ENCODE measurements around the gene NUBPL. TPM values are rescaled to one million over a fixed set of nuclear protein-coding genes. Genes with fewer than 3 reads are reported as not detected.
"Not testable (repeated sequence)": the region's sequence is repeated elsewhere in the genome, so short reads cannot be mapped to it uniquely, and the experiment has no call there.

Gene NUBPL
- total RNA-seq, 4 donors from 2014 or later: 1.9 to 45.2 (median 11.6) TPM

DNA sequence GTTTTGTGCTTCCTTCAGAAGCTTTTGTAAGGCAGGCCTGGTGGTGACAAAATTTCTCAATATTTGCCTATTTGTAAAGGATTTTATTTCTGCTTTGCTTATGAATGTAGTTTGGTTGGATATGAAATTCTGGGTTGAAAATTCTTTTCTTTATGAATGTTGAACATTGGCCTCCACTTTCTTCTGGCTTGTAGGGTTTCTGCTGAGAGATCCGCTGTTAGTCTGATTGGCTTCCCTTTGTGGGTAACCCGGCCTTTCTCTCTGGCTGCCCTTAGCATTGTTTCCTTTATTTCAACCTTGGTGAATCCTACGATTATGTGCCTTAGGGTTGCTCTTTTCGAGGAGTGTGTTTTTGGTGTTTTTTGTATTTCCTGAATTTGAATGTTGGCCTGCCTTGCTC is 58.2 kb downstream of the NUBPL start:
- Histone ChIP-seq H3K36me3 (no peaks in the 10 kb centered on the region), H3K9me3 (no peaks in the 10 kb centered on the region), H3K27me3 (no peaks in the 10 kb centered on the region), H3K4me3 (no peak overlapping the region), H3K27ac (no peak overlapping the region), H3K4me1 (no peaks in the 10 kb centered on the region)
- intact Hi-C loops (cut with DNase I; ENCODE audit: low total_unique reads): no loop called here
- 88 to 95% methylated on average over 4 of the region's 4 CpGs for WGBS, 2 donors (ENCODE audit: low coverage in 1 of 2)
- no peak for DNase-seq
- no peak for TF ChIP-seq POLR2A (IDR thresholded peaks at IDR 0.05)
- no peak for TF ChIP-seq POLR2AphosphoS5 (IDR thresholded peaks at IDR 0.05)
- TF ChIP-seq EP300 (IDR thresholded peaks at IDR 0.05; ENCODE audit: low read depth): no peak
- TF ChIP-seq, protein P1, sequence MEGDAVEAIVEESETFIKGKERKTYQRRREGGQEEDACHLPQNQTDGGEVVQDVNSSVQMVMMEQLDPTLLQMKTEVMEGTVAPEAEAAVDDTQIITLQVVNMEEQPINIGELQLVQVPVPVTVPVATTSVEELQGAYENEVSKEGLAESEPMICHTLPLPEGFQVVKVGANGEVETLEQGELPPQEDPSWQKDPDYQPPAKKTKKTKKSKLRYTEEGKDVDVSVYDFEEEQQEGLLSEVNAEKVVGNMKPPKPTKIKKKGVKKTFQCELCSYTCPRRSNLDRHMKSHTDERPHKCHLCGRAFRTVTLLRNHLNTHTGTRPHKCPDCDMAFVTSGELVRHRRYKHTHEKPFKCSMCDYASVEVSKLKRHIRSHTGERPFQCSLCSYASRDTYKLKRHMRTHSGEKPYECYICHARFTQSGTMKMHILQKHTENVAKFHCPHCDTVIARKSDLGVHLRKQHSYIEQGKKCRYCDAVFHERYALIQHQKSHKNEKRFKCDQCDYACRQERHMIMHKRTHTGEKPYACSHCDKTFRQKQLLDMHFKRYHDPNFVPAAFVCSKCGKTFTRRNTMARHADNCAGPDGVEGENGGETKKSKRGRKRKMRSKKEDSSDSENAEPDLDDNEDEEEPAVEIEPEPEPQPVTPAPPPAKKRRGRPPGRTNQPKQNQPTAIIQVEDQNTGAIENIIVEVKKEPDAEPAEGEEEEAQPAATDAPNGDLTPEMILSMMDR (IDR thresholded peaks at IDR 0.05): no peak
- in situ Hi-C loops (cut with MboI; ENCODE audit: low pct_ligation_motif_present in 1 of 4, low pct_unique_long_range_greater_than_20kb in 1 of 4, low sequenced_read_pairs in 3 of 4): loop anchor here in 1 of 4 donors (25.0 kb wide), 1 partner anchor 268 kb away; no protein-coding TSS in a partner anchor

GRCh38 chr14:31620898-31621297 is 59.7 kb downstream of the NUBPL start:
- H3K36me3 ChIP-seq; DNase-seq; H3K27ac ChIP-seq; intact Hi-C loops (cut with DNase I; ENCODE audit: low total_unique reads); H3K27me3 ChIP-seq; H3K4me3 ChIP-seq; H3K9me3 ChIP-seq; H3K4me1 ChIP-seq: not testable (repeated sequence)
- in situ Hi-C loops (cut with MboI; ENCODE audit: low pct_ligation_motif_present in 1 of 4, low pct_unique_long_range_greater_than_20kb in 1 of 4, low sequenced_read_pairs in 3 of 4): loop anchor here in 1 of 4 donors (25.0 kb wide), 1 partner anchor 266 kb away; no protein-coding TSS in a partner anchor
- WGBS, 2 donors (ENCODE audit: low coverage in 1 of 2): 96 to 100% methylated on average over 2 to 10 of the region's 10 CpGs

- no peaks in the 10 kb centered on the region for H3K9me3 ChIP-seq
- DNase-seq: no peak
- no peaks in the 10 kb centered on the region for H3K27me3 ChIP-seq
- H3K4me1 ChIP-seq: no peaks in the 10 kb centered on the region
- no peak overlapping the region for H3K4me3 ChIP-seq
- intact Hi-C loops (cut with DNase I; ENCODE audit: low total_unique reads): no loop called here
- in situ Hi-C loops (cut with MboI; ENCODE audit: low pct_ligation_motif_present in 1 of 4, low pct_unique_long_range_greater_than_20kb in 1 of 4, low sequenced_read_pairs in 3 of 4): loop anchor here in 1 of 4 donors (25.0 kb wide), 1 partner anchor 265 kb away; no protein-coding TSS in a partner anchor
- TF ChIP-seq EP300 (IDR thresholded peaks at IDR 0.05; ENCODE audit: low read depth) (no peak), POLR2A (IDR thresholded peaks at IDR 0.05) (no peak), POLR2AphosphoS5 (IDR thresholded peaks at IDR 0.05) (no peak)
- TF ChIP-seq, protein P1 (IDR thresholded peaks at IDR 0.05): no peak
- H3K36me3 ChIP-seq: no peaks in the 10 kb centered on the region
- H3K27ac ChIP-seq: no peak overlapping the region
- WGBS, 2 donors (ENCODE audit: low coverage in 1 of 2): 86 to 96% methylated on average over 2 to 5 of the region's 5 CpGs
These were observed 60.9 kb downstream of the NUBPL start for GRCh38 chr14:31622060-31622459.

DNA sequence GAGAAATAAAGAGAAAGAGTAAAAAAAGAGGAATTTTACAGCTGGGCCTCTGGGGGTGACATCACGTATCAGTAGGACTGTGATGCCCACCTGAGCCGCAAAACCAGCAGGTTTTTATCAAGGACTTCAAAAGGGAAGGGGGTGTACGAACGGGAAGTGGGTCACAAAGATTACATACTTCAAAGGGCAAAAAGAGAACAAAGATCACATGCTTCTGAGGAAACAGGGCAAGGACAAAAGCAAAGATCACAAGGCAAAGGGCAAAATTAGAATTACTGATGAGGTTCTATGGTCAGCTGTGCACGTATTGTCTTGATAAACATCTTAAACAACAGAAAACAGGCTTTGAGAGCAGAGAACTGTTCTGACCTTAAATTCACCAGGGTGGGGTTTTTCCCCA is 91.7 kb downstream of the NUBPL start:
- in situ Hi-C loops (cut with MboI; ENCODE audit: low pct_ligation_motif_present in 1 of 4, low pct_unique_long_range_greater_than_20kb in 1 of 4, low sequenced_read_pairs in 3 of 4); DNase-seq; H3K27me3 ChIP-seq; H3K4me3 ChIP-seq; H3K36me3 ChIP-seq; intact Hi-C loops (cut with DNase I; ENCODE audit: low total_unique reads); H3K4me1 ChIP-seq; H3K27ac ChIP-seq: not testable (repeated sequence)
- H3K9me3 ChIP-seq: peaks cover 14 to 16% of the 10 kb centered on the region in 2 donors
- 95 to 98% methylated on average over 5 of the region's 5 CpGs for WGBS, 2 donors (ENCODE audit: low coverage in 1 of 2)

- H3K36me3 ChIP-seq: no peaks in the 10 kb centered on the region
- peaks cover 4% of the 10 kb centered on the region in 2 donors for H3K9me3 ChIP-seq
- TF ChIP-seq POLR2A (IDR thresholded peaks at IDR 0.05) (no peak), EP300 (IDR thresholded peaks at IDR 0.05; ENCODE audit: low read depth) (no peak), POLR2AphosphoS5 (IDR thresholded peaks at IDR 0.05) (no peak)
- TF ChIP-seq, protein P1 (IDR thresholded peaks at IDR 0.05): no peak
- in situ Hi-C loops (cut with MboI; ENCODE audit: low pct_ligation_motif_present in 1 of 4, low pct_unique_long_range_greater_than_20kb in 1 of 4, low sequenced_read_pairs in 3 of 4): no loop called here
- H3K27ac ChIP-seq: no peak overlapping the region
- DNase-seq: no peak
- H3K27me3 ChIP-seq: no peaks in the 10 kb centered on the region
- intact Hi-C loops (cut with DNase I; ENCODE audit: low total_unique reads): no loop called here
- H3K4me1 ChIP-seq: peaks cover 0 to 13% (median 0%) of the 10 kb centered on the region in 4 donors
- no peak overlapping the region for H3K4me3 ChIP-seq
These were observed 96.7 kb downstream of the NUBPL start for GRCh38 chr14:31657917-31658316.
